ENCODE data around the gene NMRAL1.

The NMRAL1 gene

GRCh38 chr16:4463522-4464163 is 10.8 kb downstream of the NMRAL1 start:
- no peak for FAIRE-seq

DNA sequence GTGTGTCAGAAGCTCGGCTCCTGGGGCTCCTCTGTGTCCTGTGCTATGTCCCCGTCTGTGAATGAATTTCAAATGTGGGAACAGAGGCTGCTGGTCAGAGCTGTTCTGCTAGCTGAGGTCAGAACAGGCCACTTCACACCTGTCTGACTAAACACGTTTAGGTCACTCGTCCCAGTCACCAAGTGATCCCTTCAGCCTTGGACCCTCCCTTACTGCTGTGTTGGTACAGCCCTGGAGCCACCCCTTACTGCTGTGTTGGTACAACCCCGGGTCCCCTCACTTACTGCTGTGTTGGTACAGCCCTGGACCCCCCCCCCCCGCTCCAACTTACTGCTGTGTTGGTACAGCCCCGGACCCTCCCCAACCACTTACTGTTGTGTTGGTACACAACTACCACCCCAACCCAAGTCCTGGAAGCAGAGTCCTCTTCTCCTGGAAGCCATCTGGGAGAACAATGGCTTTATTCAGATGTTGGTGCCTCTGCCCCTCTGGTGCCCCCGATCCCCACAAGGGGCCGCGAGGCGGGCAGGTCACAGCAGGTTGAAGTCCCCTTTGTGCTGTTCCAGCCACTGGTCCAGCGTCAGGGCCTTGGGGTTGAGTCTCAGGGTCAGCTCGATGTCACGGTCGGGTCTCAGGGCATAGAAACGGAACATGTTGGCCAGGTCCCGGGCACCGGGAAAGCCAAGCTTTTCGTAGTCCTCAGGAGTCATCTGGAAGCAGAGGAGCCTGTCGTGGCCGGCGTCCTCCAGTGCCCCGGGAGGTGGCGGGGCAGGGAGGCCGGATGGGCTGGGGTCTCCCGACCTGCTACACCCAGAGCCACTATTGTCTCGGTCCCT is 13.0 kb downstream of the NMRAL1 start:
- no peak for FAIRE-seq

DNA sequence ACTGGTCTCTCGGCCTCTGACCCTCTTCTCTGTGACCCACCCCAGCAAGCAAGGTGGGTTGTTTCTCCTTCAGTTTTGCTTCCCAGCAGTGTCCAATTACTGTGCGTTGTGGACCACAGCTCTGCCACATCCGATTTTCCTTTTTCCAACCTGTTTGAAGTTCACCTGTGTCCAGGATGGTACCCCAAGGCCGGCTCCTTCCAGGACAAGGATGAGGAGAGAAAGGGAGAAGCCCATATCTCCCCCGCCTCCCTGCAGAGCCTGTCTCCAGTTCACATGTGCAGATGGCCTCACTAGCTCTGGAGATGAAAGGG is 13.5 kb downstream of the NMRAL1 start:
- no peak for FAIRE-seq

DNA sequence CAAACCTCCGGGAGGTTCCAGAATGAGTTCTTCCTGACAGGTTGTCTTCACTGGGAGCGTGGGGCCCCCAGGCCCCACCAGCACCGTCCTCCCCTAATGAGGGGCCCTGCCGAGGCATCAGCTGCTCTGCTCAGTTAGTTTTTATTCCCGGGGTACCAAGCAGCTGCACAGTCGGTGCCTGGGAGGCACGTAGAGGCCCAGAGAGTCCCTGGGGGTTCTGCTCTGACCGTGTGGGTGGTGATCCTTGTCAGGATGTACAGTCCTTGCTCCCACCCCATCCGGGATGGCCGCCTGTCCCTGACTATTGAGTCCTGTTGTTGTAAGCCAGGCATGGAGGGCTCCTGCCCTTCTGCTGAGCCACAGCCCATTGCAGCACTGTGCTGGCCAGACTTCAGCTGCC is 18.5 kb downstream of the NMRAL1 start:
- FAIRE-seq = no peak

- FAIRE-seq = no peak
These were observed 19.3 kb downstream of the NMRAL1 start for GRCh38 chr16:4455081-4455480.

DNA sequence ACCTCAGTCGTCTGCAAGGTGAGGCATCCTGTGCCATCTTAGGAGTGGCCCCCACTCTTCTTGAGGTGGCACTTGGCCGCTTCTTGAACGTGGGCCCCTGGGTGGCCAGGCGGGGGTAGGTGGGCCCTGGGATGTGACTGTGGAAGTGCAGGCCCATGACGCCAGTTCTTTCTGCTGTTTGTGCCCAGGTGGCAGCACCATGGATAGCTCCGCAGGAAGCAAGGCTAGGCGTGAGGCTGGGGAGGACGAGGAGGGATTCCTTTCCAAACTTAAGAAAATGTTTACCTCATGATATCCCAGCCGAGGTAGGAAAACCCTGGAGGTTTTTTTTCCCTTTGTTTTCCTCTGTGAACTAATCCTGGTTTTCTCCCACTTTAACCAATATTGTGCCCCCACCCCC is 19.8 kb downstream of the NMRAL1 start:
- FAIRE-seq = no peak

DNA sequence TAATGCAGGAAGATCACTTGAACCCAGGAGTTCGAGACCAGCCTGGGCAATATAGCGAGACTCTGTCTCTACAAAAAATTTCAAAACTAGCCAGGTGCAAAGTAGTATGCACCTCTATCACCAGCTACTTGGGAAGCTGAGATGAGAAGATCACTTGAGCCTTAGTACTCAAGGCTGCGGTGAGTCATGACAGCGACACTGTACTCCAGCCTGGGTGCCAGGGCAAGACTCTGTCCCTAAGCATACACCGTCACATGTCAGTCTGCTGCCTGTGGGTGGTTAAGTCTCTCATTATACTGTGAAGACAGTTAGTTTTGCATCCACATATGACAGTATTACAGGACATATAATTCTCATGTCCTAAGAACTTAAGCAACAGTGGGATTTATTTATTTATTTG is 21.8 kb downstream of the NMRAL1 start:
- FAIRE-seq = no peak

- FAIRE-seq = no peak
These were observed 23.4 kb downstream of the NMRAL1 start for GRCh38 chr16:4450931-4451519.

- no peak for FAIRE-seq
These were observed 24.0 kb downstream of the NMRAL1 start for GRCh38 chr16:4450430-4450829.

- no peak for FAIRE-seq
These were observed 30.4 kb downstream of the NMRAL1 start for GRCh38 chr16:4443986-4444385.

DNA sequence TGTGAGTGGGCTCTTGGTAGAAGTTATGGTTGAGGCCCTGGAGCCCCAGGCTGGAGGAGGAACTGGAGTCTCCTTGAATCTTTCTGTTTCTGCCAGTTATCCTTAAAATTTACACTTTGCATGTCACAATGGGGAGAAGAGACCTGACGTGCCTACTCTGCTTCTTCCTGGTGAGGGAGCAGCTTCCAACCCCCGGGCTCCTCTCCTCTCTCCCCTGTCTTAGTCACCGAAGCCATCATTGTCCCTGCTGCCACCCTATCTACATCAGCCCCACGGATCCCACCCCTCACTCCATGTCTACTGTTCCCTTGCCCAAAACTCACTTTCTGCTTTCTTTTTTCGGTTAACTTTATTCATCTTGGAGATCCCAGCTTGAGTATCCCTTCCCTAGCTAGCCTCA is 31.2 kb downstream of the NMRAL1 start:
- FAIRE-seq = no peak

DNA sequence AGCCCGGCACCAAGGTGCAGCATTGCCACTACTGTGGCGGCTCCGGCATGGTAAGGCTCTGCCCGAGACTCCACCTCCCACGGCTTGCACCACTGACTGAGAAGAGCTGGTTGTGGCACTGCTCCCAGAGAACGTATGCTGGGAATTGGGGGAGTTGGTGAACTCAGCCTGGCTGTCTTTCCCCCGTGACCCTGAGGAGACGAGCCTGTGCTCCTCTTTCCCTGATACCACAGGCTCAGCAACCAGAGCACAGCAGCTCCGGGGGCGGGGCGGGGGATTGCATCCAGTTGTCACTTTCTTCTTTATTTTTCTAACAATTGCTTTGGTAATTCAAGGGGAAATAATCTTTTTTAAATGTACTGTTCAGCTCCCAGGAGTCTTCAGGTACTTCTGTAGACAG is 32.1 kb downstream of the NMRAL1 start:
- FAIRE-seq = no peak

DNA sequence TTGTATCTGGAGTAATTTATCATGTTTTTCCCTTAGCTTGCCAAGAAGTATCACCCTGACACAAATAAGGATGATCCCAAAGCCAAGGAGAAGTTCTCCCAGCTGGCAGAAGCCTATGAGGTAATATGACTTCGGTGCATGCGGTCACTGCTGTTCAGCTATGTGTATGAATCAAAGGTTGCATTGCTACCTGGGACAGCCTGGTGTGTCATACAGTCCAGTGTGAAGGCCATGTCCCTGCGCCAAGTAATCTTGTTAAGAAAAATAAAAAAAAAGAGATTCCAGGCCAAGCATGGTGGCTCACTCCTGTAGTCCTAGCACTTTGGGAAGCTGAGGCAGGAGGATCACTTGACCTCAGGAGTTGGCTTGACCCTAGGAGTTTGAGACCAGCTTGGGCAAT is 37.1 kb downstream of the NMRAL1 start:
- FAIRE-seq = no peak

DNA sequence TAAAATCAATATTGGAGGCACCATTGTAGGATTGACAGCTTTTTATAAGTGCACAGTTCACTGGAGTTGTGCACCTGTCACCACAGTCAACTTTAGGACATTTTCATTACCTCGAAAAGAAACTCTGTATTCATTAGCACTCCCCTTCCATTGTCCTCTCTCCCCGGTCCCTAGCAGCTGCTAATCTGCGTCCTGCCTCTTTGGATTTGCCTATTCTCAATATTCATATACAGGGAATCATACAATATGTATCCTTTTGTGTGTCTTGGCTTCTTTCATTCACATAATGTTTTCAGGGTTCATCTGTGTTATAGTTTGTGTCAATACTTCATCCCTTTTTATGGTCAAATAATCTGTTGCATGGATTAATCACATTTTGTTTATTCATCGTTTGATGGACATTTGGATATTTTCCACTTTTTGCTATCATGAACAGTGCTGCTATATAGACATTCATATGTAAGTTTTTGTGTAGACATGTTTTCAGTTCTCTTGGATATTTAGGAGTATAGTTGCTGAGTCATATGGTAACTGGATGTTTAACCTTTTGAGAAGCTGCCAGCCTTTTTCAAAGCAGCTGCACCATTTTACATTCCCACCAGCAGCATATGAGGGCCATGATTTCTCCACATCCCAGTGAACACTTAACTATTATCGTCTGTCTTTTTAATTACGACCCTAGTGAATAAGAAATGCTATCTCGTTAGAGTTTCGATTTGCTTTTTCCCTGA is 38.9 kb downstream of the NMRAL1 start:
- no peak for FAIRE-seq

DNA sequence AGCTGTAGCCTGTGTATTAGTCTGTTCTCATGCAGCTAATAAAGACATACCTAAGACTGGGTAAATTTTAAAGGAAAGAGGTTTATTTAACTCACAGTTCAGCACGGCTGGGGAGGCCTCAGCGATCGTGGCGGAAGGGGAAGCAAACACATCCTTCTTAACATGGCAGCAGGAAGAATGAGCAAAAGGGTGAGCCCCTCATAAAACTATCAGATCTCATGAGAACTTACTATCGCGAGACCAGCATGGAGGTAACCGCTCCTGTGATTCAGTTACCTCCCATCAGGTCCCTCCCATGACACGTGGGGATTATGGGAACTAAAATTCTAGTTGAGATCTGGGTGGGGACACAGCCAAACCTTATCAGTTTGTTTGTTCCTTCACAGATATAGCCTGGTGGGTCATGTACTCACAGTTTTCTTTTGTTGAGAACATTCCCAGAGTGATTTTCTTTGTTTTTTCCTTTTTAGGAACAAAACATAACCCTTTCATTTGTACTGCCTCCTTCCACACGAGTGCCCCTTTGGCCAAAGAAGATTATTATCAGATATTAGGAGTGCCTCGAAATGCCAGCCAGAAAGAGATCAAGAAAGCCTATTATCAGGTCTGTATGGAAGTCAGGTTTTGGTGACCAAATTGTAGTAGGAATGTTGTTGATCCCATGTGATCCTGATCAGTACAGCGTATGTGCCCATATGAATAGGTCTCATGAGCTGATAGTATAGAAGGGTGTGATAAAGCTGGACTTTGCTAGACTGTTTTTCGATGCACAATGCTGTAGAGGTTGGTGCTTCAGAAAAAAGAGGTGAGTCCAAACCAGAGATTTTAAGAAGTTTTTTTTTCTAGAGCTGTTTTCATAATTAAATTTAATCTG is 40.3 kb downstream of the NMRAL1 start:
- no peak for FAIRE-seq

GRCh38 chr16:4433228-4433627 is 41.2 kb downstream of the NMRAL1 start:
- FAIRE-seq = no peak

DNA sequence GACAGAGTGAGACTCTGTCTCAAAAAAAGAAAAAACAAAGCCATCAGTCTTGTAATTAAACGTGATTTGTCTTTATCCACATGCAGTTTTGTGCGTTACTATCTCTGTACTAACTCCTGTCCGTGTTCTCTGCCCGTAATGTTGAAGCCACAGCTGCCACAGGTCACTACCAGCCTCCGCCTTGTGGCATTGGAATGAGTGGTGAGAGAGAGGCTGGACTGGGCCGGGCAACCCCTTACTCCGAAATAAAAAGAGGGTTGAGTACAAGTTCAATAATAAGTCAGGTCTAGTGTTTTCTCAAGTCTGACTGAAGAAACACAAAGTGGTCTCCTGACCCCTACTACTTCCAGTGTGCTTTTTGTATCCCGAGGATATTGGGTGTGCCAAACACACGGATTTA is 43.4 kb downstream of the NMRAL1 start:
- FAIRE-seq = no peak

- no peak for FAIRE-seq
These were observed 45.9 kb downstream of the NMRAL1 start for GRCh38 chr16:4428500-4428899.

DNA sequence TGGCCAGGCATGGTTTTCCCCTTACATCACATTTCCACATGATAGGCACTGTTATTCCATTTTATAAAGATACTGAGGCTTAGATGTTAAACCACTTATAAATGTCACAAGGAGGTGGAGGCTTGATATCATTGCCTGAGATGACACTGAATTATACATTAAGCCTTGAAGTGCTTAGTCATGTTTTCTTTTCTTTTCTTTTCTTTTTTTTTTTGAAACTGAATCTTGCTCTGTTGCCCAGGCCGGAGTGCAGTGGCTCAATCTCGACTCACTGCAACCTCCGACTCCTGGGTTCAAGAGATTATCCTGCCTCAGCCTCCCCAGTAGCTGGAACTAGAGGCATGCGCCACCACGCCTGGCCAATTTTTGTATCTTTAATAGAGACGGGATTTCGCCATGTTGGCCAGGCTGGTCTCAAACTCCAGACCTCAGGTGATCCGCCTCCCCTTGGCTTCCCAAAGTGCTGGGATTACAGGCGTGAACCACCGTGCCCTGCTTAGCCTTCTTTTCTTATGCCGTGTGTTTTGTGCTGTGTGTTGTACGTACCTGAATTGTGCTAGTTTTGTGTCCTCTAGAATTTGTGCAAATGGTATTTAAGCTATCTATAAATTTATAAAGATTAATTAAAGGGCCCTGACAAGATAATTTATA is 47.6 kb downstream of the NMRAL1 start:
- FAIRE-seq = no peak

GRCh38 chr16:4426021-4426684 is 48.3 kb downstream of the NMRAL1 start:
- no peak for FAIRE-seq

GRCh38 chr16:4425378-4426020 is 48.9 kb downstream of the NMRAL1 start, which contains the start of gene DNAJA3:
Gene DNAJA3 (plus strand): TSS chr16:4425868. CDS start chr16:4425882, 14 bp downstream.
- no peak for FAIRE-seq
